BLaER1 treated with 17β-estradiol and CSF1 and Interleukin-3, amounts not matched to agents 10 nM and 100 nM (cell line): Measurements from ENCODE around the gene TTC12.

Experiments used
- H3K27ac ChIP-seq, 11 experiments: shearing (Covaris generic); formaldehyde crosslinking; 2 replicates each; pipeline ENCODE4 v1.8.1; 2022
- H3K27me3 ChIP-seq, 11 experiments: shearing (Covaris generic); formaldehyde crosslinking; 2 replicates each; pipeline ENCODE4 v1.8.1; 2022
- H3K36me3 ChIP-seq, 11 experiments: shearing (Covaris generic); formaldehyde crosslinking; 2 replicates each; pipeline ENCODE4 v1.8.1; 2022
- H3K4me1 ChIP-seq, 10 experiments: shearing (Covaris generic); formaldehyde crosslinking; 2 replicates each; pipeline ENCODE4 v1.8.1; 2022
- H3K4me2 ChIP-seq, 11 experiments: shearing (Covaris generic); formaldehyde crosslinking; 2 replicates each; pipeline ENCODE4 v1.8.1; 2022
- H3K4me3 ChIP-seq, 10 experiments: shearing (Covaris generic); formaldehyde crosslinking; 2 replicates each; pipeline ENCODE4 v1.8.1; 2022
- H3K9ac ChIP-seq, 11 experiments: shearing (Covaris generic); formaldehyde crosslinking; 2 replicates each; pipeline ENCODE4 v1.8.1; 2022
- H3K9me3 ChIP-seq, 11 experiments: shearing (Covaris generic); formaldehyde crosslinking; replicated peaks in 1 of 11; 2 replicates each; pipeline ENCODE4 v1.8.1; 2022
- H4K20me1 ChIP-seq, 11 experiments: shearing (Covaris generic); formaldehyde crosslinking; 2 replicates each; pipeline ENCODE4 v1.8.1; 2022
- Cebpa-rat ChIP-seq, 11 experiments: shearing (Covaris generic); IDR thresholded peaks; 2 replicates each; pipeline ENCODE4 v1.8.1; 2022

Gene TTC12

DNA sequence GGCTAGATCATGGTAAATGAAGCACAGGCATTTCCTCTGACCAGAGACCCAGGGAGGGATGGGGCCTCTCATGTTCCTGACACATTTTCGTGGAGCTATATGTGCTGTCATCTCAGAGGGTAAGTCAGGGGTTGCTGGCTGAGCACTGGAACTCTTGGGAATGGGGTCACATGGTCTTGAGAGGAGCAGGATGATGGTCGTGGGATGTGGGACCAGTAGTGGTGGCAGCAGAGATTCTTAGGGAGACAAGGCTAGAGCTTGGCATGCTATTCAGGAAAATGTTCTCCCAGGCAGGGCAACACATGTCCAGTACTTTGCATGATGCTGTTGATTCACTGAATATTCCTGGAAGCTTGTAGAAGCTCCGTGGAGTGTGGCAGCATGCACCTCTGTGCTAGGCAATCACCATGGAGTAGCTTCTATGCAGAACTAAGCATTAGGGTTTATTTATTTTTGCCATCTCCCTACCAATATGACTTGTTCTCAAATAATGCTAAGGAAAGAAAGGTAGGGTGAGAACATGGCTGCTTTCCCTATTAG is 31.4 kb upstream of the TTC12 start:
- H3K9me3 ChIP-seq: no peaks in the 10 kb centered on the region
- H3K27me3 ChIP-seq: no peaks in the 10 kb centered on the region
- no peaks in the 10 kb centered on the region; a peak in 1 of 22 replicates for H4K20me1 ChIP-seq
- no peak overlapping the region for H3K27ac ChIP-seq
- H3K9ac ChIP-seq: no peak overlapping the region
- no peak overlapping the region for H3K4me2 ChIP-seq
- H3K4me1 ChIP-seq: peaks cover 0 to 24% (median 15%) of the 10 kb centered on the region in 10 experiments; a peak in 14 of 20 replicates
- TF ChIP-seq Cebpa-rat (IDR thresholded peaks at IDR 0.05): no peak
- no peaks in the 10 kb centered on the region for H3K36me3 ChIP-seq
- no peak overlapping the region for H3K4me3 ChIP-seq

DNA sequence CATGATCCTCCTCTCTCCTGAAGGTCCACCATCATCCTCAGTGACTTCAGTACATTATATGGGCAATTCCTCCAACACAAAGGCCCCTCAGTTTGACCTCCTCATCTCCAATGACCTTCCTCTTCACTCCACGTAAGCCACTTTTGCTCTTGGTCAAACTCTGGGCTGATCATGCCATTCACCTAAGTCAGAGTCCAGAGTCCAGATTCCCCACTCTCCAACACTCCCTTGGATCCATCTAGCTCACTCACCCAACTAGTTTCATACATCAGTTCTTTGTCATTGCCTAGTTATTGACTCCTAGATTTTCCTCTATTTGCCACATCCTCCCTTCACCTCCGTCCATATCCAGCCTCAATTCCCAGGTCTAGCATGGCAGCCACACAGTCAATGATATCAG is 30.5 kb upstream of the TTC12 start:
- Histone ChIP-seq H3K4me1 (peaks cover 0 to 18% (median 15%) of the 10 kb centered on the region in 10 experiments; a peak in 14 of 20 replicates), H3K4me2 (no peak overlapping the region), H3K9me3 (no peaks in the 10 kb centered on the region), H3K27ac (no peak overlapping the region), H3K36me3 (no peaks in the 10 kb centered on the region), H3K9ac (no peak overlapping the region), H3K4me3 (no peak overlapping the region), H3K27me3 (no peaks in the 10 kb centered on the region), H4K20me1 (no peaks in the 10 kb centered on the region; a peak in 1 of 22 replicates)
- no peak for TF ChIP-seq Cebpa-rat (IDR thresholded peaks at IDR 0.05)

DNA sequence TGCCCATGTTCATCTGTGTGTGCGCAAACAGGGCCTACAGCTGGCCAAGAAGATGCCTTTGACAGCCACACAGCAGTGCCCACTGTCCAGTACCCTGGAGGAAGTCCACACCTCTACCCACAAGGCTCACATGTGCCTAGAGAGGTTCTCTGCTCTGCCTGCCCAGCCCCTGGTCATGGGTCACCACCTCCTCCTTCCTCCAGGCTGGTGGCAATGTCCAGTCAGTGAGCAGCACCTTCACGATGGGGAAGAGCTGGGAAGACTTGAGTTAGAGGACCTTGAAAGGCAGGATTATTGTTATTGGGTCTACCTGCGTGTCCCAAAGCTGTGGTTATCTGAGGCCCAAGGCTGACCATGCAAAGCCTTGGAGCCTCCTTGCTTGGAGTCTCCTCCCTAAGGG is 28.4 kb upstream of the TTC12 start:
- Histone ChIP-seq H3K36me3 (no peaks in the 10 kb centered on the region), H3K9ac (no peak overlapping the region), H3K4me1 (peaks cover 0 to 22% (median 14%) of the 10 kb centered on the region in 10 experiments; a peak in 13 of 20 replicates), H3K27me3 (no peaks in the 10 kb centered on the region), H4K20me1 (no peaks in the 10 kb centered on the region; a peak in 1 of 22 replicates), H3K4me2 (no peak overlapping the region), H3K27ac (peak overlapping the region in 2 of 11 experiments; percentile 34 to 63; a peak in 3 of 22 replicates), H3K9me3 (no peaks in the 10 kb centered on the region), H3K4me3 (no peak overlapping the region)
- no peak for TF ChIP-seq Cebpa-rat (IDR thresholded peaks at IDR 0.05)

DNA sequence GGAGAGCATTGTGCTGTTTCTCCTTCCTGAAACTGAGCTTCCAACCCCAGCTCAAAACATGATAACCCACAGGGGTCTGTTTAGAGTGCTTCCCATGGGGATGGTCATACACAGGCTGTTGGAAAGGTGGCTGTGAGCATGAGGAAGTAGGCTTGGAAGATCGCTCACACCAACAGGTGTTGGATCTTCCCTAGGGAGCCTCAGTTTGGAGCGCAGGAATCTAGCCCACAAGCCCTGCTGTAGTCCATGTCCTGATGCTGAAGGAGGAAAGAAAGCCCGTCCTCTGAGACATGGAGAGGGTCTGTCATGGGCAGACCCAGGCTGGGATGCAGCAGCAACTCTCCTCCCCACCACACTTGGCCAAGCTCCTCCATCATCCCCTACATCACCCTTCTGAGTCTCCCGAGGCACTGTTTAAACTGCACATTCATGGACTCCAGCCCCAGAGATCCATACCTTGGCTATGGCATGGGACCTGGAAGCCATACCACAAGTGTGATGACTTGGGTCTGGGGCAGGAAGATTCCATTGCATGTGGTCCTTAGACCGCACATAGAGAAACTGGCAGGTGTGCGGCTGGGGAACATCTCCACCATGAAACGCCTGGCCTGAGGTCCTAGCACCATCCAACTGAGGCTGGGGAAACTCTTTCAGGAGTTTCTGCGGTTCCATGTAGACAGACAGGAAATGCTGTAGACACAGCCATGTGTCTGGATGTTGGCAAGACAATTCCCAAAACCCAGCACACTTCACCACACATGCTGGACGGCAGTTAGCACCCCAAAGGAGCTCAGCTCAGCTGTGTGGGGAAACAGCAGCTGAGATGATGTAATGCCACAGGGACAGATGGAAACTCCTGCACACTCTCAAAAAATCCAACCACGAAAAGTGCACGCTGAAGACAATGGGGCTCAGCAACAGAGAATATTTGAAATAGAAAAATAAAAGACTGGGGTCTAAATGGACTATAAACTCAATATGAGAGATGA is 27.6 kb upstream of the TTC12 start:
- H3K27me3 ChIP-seq: no peaks in the 10 kb centered on the region
- H3K36me3 ChIP-seq: no peaks in the 10 kb centered on the region
- peak overlapping the region in 3 of 11 experiments; percentile 24 to 63 (median 34); a peak in 6 of 22 replicates for H3K27ac ChIP-seq
- peak in 1 of 11 experiments; percentile 19; a peak in 1 of 22 replicates for TF ChIP-seq Cebpa-rat (IDR thresholded peaks at IDR 0.05)
- no peaks in the 10 kb centered on the region for H3K9me3 ChIP-seq
- H3K9ac ChIP-seq: no peak overlapping the region
- H4K20me1 ChIP-seq: no peaks in the 10 kb centered on the region; a peak in 1 of 22 replicates
- H3K4me1 ChIP-seq: peaks cover 0 to 22% (median 13%) of the 10 kb centered on the region in 10 experiments; a peak in 13 of 20 replicates
- no peak overlapping the region for H3K4me3 ChIP-seq
- peak overlapping the region in 9 of 11 experiments; percentile 23 to 56 (median 44); a peak in 14 of 22 replicates for H3K4me2 ChIP-seq

DNA sequence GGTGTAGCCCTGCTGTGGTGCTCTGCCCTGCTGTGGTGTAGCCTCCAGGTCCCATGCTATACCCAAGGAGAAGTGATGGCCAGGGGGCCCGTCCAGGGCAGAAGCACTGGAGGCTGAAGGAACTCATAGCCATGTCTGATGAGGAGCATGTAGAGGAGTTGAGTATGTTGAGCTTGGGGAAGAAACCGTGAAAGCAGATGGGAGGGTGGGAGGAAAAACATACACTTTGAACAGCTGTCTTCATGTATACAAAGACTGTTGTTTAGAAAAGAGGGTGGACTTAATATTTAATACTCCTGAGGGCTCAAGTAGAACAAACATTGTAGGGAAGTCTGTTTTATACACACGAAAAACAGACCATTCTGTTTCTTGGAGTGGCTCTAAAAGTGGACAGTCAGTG is 26.6 kb upstream of the TTC12 start:
- Histone ChIP-seq H3K9ac (no peak overlapping the region), H3K27ac (peak overlapping the region in 3 of 11 experiments; percentile 13 to 63 (median 31); a peak in 5 of 22 replicates), H3K4me2 (peak overlapping the region in 6 of 11 experiments; percentile 23 to 56 (median 48); a peak in 9 of 22 replicates), H3K9me3 (no peaks in the 10 kb centered on the region), H3K27me3 (no peaks in the 10 kb centered on the region), H4K20me1 (no peaks in the 10 kb centered on the region; a peak in 1 of 22 replicates), H3K4me3 (no peak overlapping the region), H3K36me3 (no peaks in the 10 kb centered on the region), H3K4me1 (peaks cover 0 to 22% (median 13%) of the 10 kb centered on the region in 10 experiments; a peak in 13 of 20 replicates)
- no peak for TF ChIP-seq Cebpa-rat (IDR thresholded peaks at IDR 0.05)

DNA sequence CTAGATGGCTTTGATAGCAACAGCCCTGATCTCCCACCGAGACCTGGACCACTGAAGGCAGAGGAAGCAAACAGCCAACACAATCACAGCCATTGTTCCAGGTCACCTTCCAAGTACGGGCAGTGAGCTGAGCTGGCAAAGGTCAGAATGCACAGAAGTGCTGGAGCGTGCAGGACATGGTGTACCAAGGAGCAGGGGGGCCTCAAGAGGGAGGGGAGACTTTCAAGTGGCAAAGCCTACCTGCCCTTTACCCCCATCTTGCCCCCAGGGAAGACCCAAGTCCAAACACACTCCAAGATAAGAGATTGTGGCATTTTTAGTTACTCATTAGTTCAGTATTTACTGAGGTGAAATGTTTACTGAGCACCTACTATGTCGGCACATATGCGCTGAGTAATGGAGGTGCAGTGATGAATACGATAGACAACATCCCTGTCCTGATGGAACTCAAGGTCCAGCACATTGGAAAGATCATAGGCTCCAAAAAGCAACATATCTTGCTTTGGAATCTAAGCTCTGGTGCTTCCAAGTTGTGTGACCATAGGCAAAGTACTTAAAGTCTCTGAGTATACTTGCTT is 26.0 kb upstream of the TTC12 start:
- no peak for TF ChIP-seq Cebpa-rat (IDR thresholded peaks at IDR 0.05)

DNA sequence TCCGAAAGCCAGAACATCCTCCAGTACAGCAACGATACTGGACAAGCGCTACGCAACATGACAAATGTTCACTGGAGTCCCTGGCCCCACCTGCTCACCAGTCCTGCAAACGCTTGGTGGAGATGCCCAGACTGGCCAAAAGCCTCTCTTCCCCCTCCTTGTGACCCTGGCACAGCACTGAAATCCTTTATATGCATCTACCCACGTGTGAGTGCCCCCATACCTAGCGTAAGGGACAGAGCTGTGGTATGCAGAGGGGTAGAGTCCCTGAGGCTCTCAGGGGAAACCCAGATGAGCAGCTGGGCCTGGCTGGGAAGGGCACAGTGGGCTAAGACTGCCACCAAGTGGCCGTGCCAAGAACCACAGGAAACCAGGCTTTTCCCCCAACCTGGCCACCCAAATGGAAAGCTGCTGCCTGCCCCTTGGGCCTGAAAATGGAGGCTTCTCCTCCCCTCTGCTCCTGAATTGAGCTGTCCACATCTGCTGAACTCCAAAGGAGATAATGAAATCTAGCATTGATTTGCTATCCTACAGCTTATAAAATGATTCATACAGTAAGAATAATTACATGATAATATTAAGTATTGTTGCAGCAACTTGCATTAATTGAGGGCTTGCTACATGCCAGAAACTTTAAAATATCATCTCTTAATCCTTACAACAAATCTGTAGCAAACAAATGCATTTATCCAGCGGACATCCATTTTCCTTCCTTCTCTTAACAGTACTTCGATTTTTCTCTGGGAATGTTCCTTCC is 24.8 kb upstream of the TTC12 start:
- no peak overlapping the region for H3K4me2 ChIP-seq

More for the DNA sequence above, 26.0 kb upstream of the TTC12 start:
- H3K9me3 ChIP-seq: no peaks in the 10 kb centered on the region
- peak overlapping the region in 1 of 11 experiments; percentile 48; a peak in 1 of 22 replicates for H3K4me2 ChIP-seq
- H3K27me3 ChIP-seq: no peaks in the 10 kb centered on the region
- no peaks in the 10 kb centered on the region; a peak in 1 of 22 replicates for H4K20me1 ChIP-seq
- H3K4me3 ChIP-seq: no peak overlapping the region
- H3K36me3 ChIP-seq: no peaks in the 10 kb centered on the region
- peaks cover 0 to 22% (median 13%) of the 10 kb centered on the region in 10 experiments; a peak in 13 of 20 replicates for H3K4me1 ChIP-seq
- peak overlapping the region in 1 of 11 experiments; percentile 63; a peak in 1 of 22 replicates for H3K27ac ChIP-seq
- no peak overlapping the region for H3K9ac ChIP-seq

DNA sequence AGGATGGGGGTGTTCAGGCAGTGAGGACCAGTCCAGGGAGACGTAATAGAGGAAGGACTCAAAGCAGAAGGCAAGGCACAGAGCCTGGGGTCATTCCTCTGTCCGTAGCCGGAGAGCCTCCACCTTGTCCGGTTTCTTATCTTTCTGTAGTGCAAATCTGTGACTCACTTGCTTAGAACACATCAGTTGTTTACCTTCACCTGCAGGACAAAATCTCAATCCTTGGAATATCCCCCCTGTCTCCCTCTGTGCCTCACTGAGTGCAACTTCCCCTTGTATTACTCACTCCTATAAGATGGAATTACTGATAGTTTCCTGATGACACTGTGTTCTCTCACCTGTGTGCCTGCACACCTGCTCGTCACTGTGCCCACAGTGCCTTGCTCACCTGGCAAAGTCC is 20.4 kb upstream of the TTC12 start:
- no peak overlapping the region for H3K4me2 ChIP-seq
- peaks cover 0 to 4% (median 0%) of the 10 kb centered on the region in 10 experiments; a peak in 1 of 20 replicates for H3K4me1 ChIP-seq
- no peak overlapping the region for H3K4me3 ChIP-seq
- no peak overlapping the region for H3K9ac ChIP-seq
- no peaks in the 10 kb centered on the region for H3K36me3 ChIP-seq
- no peak for TF ChIP-seq Cebpa-rat (IDR thresholded peaks at IDR 0.05)
- H3K9me3 ChIP-seq: no peaks in the 10 kb centered on the region
- no peaks in the 10 kb centered on the region for H3K27me3 ChIP-seq
- no peaks in the 10 kb centered on the region for H4K20me1 ChIP-seq
- H3K27ac ChIP-seq: no peak overlapping the region

More for the DNA sequence above, 24.8 kb upstream of the TTC12 start:
- H3K9ac ChIP-seq: no peak overlapping the region
- TF ChIP-seq Cebpa-rat (IDR thresholded peaks at IDR 0.05): no peak
- H3K4me1 ChIP-seq: peaks cover 0 to 22% (median 13%) of the 10 kb centered on the region in 10 experiments; a peak in 13 of 20 replicates
- H4K20me1 ChIP-seq: no peaks in the 10 kb centered on the region; a peak in 1 of 22 replicates
- H3K27me3 ChIP-seq: no peaks in the 10 kb centered on the region
- no peak overlapping the region for H3K27ac ChIP-seq
- no peak overlapping the region for H3K4me3 ChIP-seq
- no peaks in the 10 kb centered on the region for H3K9me3 ChIP-seq
- no peaks in the 10 kb centered on the region for H3K36me3 ChIP-seq
